ENCODE data around the gene KCTD21. TPM values are rescaled to one million over a fixed set of nuclear protein-coding genes. Genes with fewer than 3 reads are reported as not detected.

KCTD21 gene
- total and polyA plus RNA-seq, 7 experiments from 2014 or later, result 1.2 to 12.2 (median 4.2) TPM

GRCh38 chr11:78156127-78156844, 32.1 kb downstream of the KCTD21 start:
- POLR2A ChIA-PET, result no interaction called here
- H3K27me3 ChIP-seq (ENCODE audit: control insufficient read depth in 2 of 2, insufficient read depth in 2 of 2, low read length in 2 of 2), result no peaks in the 10 kb centered on the region
- CTCF ChIA-PET, result interaction anchor here (1.2 kb wide), 1 partner anchor 16 kb away, joined by 3 read pairs; no protein-coding TSS in a partner anchor

GRCh38 chr11:78151804-78152203, 36.6 kb downstream of the KCTD21 start:
- CTCF ChIA-PET, result no interaction called here
- Histone ChIP-seq H3K9me3 (ENCODE audit: control insufficient read depth in 2 of 3, low read length in 3 of 3) (no peaks in the 10 kb centered on the region), H3K4me1 (ENCODE audit: control insufficient read depth in 2 of 2, insufficient read depth in 2 of 2, low read length in 2 of 2) (no peaks in the 10 kb centered on the region), H3K27me3 (ENCODE audit: control insufficient read depth in 2 of 2, insufficient read depth in 2 of 2, low read length in 2 of 2) (no peaks in the 10 kb centered on the region), H3K36me3 (ENCODE audit: control insufficient read depth in 2 of 3, insufficient read depth in 3 of 3, low read length in 3 of 3) (no peaks in the 10 kb centered on the region), H3K27ac (ENCODE audit: low read depth, low read length) (no peak overlapping the region), H3K4me3 (ENCODE audit: low read length) (no peak overlapping the region)
- POLR2A ChIA-PET, result no interaction called here
- DNase-seq (no peak), ATAC-seq (no peak)
- no peak overlapping the region for H3K4me3 Mint-ChIP-seq
- H3K27me3 Mint-ChIP-seq, result no peaks in the 10 kb centered on the region
- no peak overlapping the region for H3K27ac Mint-ChIP-seq
- peaks cover 0 to 6% (median 0%) of the 10 kb centered on the region in 7 donors for H3K4me1 Mint-ChIP-seq
- no peaks in the 10 kb centered on the region for H3K9me3 Mint-ChIP-seq
- peaks cover 0 to 11% (median 0%) of the 10 kb centered on the region in 5 donors for H3K36me3 Mint-ChIP-seq
- intact Hi-C loops (cut with micrococcal nuclease), result no loop called here

More at GRCh38 chr11:78156127-78156844, 32.1 kb downstream of the KCTD21 start:
- H3K9me3 Mint-ChIP-seq, result no peaks in the 10 kb centered on the region
- no peak for DNase-seq
- ATAC-seq, result no peak
- Histone ChIP-seq H3K4me3 (ENCODE audit: low read length) (no peak overlapping the region), H3K4me1 (ENCODE audit: control insufficient read depth in 2 of 2, insufficient read depth in 2 of 2, low read length in 2 of 2) (no peaks in the 10 kb centered on the region), H3K36me3 (ENCODE audit: control insufficient read depth in 2 of 3, insufficient read depth in 3 of 3, low read length in 3 of 3) (no peaks in the 10 kb centered on the region), H3K27ac (ENCODE audit: low read depth, low read length) (no peak overlapping the region), H3K9me3 (ENCODE audit: control insufficient read depth in 2 of 3, low read length in 3 of 3) (no peaks in the 10 kb centered on the region)
- H3K4me3 Mint-ChIP-seq, result no peak overlapping the region
- H3K4me1 Mint-ChIP-seq, result peaks cover 0 to 6% (median 0%) of the 10 kb centered on the region in 7 donors
- no peaks in the 10 kb centered on the region for H3K27me3 Mint-ChIP-seq
- H3K27ac Mint-ChIP-seq, result no peak overlapping the region
- peaks cover 0 to 4% (median 0%) of the 10 kb centered on the region in 5 donors for H3K36me3 Mint-ChIP-seq
- intact Hi-C loops (cut with micrococcal nuclease), result no loop called here

GRCh38 chr11:78150754-78151153, 37.7 kb downstream of the KCTD21 start:
- H3K27me3 ChIP-seq (ENCODE audit: control insufficient read depth in 2 of 2, insufficient read depth in 2 of 2, low read length in 2 of 2), result no peaks in the 10 kb centered on the region
- H3K9me3 Mint-ChIP-seq, result no peaks in the 10 kb centered on the region
- ATAC-seq, result no peak
- peak overlapping the region in 1 of 9 donors; percentile 49 for H3K27ac Mint-ChIP-seq
- H3K9me3 ChIP-seq (ENCODE audit: control insufficient read depth in 2 of 3, low read length in 3 of 3), result no peaks in the 10 kb centered on the region
- H3K27ac ChIP-seq (ENCODE audit: low read depth, low read length), result no peak overlapping the region
- no peaks in the 10 kb centered on the region for H3K27me3 Mint-ChIP-seq
- H3K4me1 ChIP-seq (ENCODE audit: control insufficient read depth in 2 of 2, insufficient read depth in 2 of 2, low read length in 2 of 2), result no peaks in the 10 kb centered on the region
- H3K4me1 Mint-ChIP-seq, result peaks cover 0 to 6% (median 0%) of the 10 kb centered on the region in 7 donors
- H3K4me3 ChIP-seq (ENCODE audit: low read length), result no peak overlapping the region
- ChIA-PET CTCF (interaction anchor here (0.9 kb wide), 1 partner anchor 11 kb away, joined by 4 read pairs; the partner anchor contains the start of gene ALG8), POLR2A (no interaction called here)
- no peaks in the 10 kb centered on the region for H3K36me3 ChIP-seq (ENCODE audit: control insufficient read depth in 2 of 3, insufficient read depth in 3 of 3, low read length in 3 of 3)
- no peak for DNase-seq
- no peak overlapping the region for H3K4me3 Mint-ChIP-seq
- peaks cover 0 to 11% (median 0%) of the 10 kb centered on the region in 5 donors for H3K36me3 Mint-ChIP-seq
- intact Hi-C loops (cut with micrococcal nuclease), result no loop called here

GRCh38 chr11:78150346-78150745, 38.1 kb downstream of the KCTD21 start:
- H3K36me3 ChIP-seq (ENCODE audit: control insufficient read depth in 2 of 3, insufficient read depth in 3 of 3, low read length in 3 of 3), result no peaks in the 10 kb centered on the region
- no peak overlapping the region for H3K4me3 ChIP-seq (ENCODE audit: low read length)
- Mint-ChIP-seq H3K27ac (peak overlapping the region in 1 of 9 donors; percentile 28), H3K27me3 (no peaks in the 10 kb centered on the region), H3K9me3 (no peaks in the 10 kb centered on the region), H3K36me3 (peaks cover 0 to 11% (median 0%) of the 10 kb centered on the region in 5 donors), H3K4me1 (peaks cover 0 to 6% (median 0%) of the 10 kb centered on the region in 7 donors), H3K4me3 (no peak overlapping the region)
- POLR2A ChIA-PET, result no interaction called here
- intact Hi-C loops (cut with micrococcal nuclease), result no loop called here
- no peak for DNase-seq
- H3K4me1 ChIP-seq (ENCODE audit: control insufficient read depth in 2 of 2, insufficient read depth in 2 of 2, low read length in 2 of 2), result no peaks in the 10 kb centered on the region
- no peak overlapping the region for H3K27ac ChIP-seq (ENCODE audit: low read depth, low read length)
- no peak for ATAC-seq
- H3K9me3 ChIP-seq (ENCODE audit: control insufficient read depth in 2 of 3, low read length in 3 of 3), result no peaks in the 10 kb centered on the region
- no peaks in the 10 kb centered on the region for H3K27me3 ChIP-seq (ENCODE audit: control insufficient read depth in 2 of 2, insufficient read depth in 2 of 2, low read length in 2 of 2)
- CTCF ChIA-PET, result interaction anchor here (0.6 to 2.2 kb wide), 3 partner anchors 11 to 414 kb away, joined by 4 to 9 read pairs (median 4); partner anchors contain the start of gene ALG8

GRCh38 chr11:78149646-78150045, 38.8 kb downstream of the KCTD21 start:
- no peaks in the 10 kb centered on the region for H3K9me3 ChIP-seq (ENCODE audit: control insufficient read depth in 2 of 3, low read length in 3 of 3)
- CTCF ChIA-PET, result interaction anchor here (0.6 to 2.2 kb wide), 3 partner anchors 54 to 415 kb away, joined by 3 to 9 read pairs (median 4); no protein-coding TSS in a partner anchor
- Mint-ChIP-seq H3K27me3 (no peaks in the 10 kb centered on the region), H3K27ac (no peak overlapping the region), H3K4me3 (no peak overlapping the region), H3K9me3 (no peaks in the 10 kb centered on the region), H3K4me1 (peaks cover 0 to 6% (median 0%) of the 10 kb centered on the region in 7 donors), H3K36me3 (peaks cover 0 to 11% (median 0%) of the 10 kb centered on the region in 5 donors)
- DNase-seq, result peak in 5 of 9 donors; percentile 15 to 42 (median 21)
- no peaks in the 10 kb centered on the region for H3K4me1 ChIP-seq (ENCODE audit: control insufficient read depth in 2 of 2, insufficient read depth in 2 of 2, low read length in 2 of 2)
- no peak overlapping the region for H3K27ac ChIP-seq (ENCODE audit: low read depth, low read length)
- POLR2A ChIA-PET, result interaction anchor here (1.0 kb wide), 1 partner anchor 19 kb away, joined by 3 read pairs; no protein-coding TSS in a partner anchor
- ATAC-seq, result peak; percentile 48
- no peaks in the 10 kb centered on the region for H3K36me3 ChIP-seq (ENCODE audit: control insufficient read depth in 2 of 3, insufficient read depth in 3 of 3, low read length in 3 of 3)
- intact Hi-C loops (cut with micrococcal nuclease), result loop anchor here in 1 of 2 donors (1.0 kb wide), 1 partner anchor 415 kb away; no protein-coding TSS in a partner anchor
- H3K4me3 ChIP-seq (ENCODE audit: low read length), result no peak overlapping the region
- H3K27me3 ChIP-seq (ENCODE audit: control insufficient read depth in 2 of 2, insufficient read depth in 2 of 2, low read length in 2 of 2), result no peaks in the 10 kb centered on the region

GRCh38 chr11:78147807-78148206, 40.6 kb downstream of the KCTD21 start:
- Histone ChIP-seq H3K36me3 (ENCODE audit: control insufficient read depth in 2 of 3, insufficient read depth in 3 of 3, low read length in 3 of 3) (no peaks in the 10 kb centered on the region), H3K4me1 (ENCODE audit: control insufficient read depth in 2 of 2, insufficient read depth in 2 of 2, low read length in 2 of 2) (no peaks in the 10 kb centered on the region), H3K27me3 (ENCODE audit: control insufficient read depth in 2 of 2, insufficient read depth in 2 of 2, low read length in 2 of 2) (no peaks in the 10 kb centered on the region), H3K27ac (ENCODE audit: low read depth, low read length) (no peak overlapping the region), H3K4me3 (ENCODE audit: low read length) (no peak overlapping the region), H3K9me3 (ENCODE audit: control insufficient read depth in 2 of 3, low read length in 3 of 3) (no peaks in the 10 kb centered on the region)
- Mint-ChIP-seq H3K27me3 (no peaks in the 10 kb centered on the region), H3K36me3 (peaks cover 0 to 20% (median 0%) of the 10 kb centered on the region in 5 donors), H3K4me3 (no peak overlapping the region), H3K9me3 (no peaks in the 10 kb centered on the region), H3K27ac (no peak overlapping the region), H3K4me1 (peaks cover 0 to 6% (median 0%) of the 10 kb centered on the region in 7 donors)
- CTCF ChIA-PET, result no interaction called here
- intact Hi-C loops (cut with micrococcal nuclease), result no loop called here
- DNase-seq (no peak), ATAC-seq (no peak)
- POLR2A ChIA-PET, result interaction anchor here (1.0 kb wide), 1 partner anchor 18 kb away, joined by 3 read pairs; no protein-coding TSS in a partner anchor
